Epithelial cell of proximal tubule (primary cell): ENCODE measurements around the gene TBCE. TPM values are rescaled to one million over a fixed set of nuclear protein-coding genes. Genes with fewer than 3 reads are reported as not detected.
A peak's percentile ranks its signal among the peaks of the same experiment; 100 is the strongest.
"Not testable (repeated sequence)": the region's sequence is repeated elsewhere in the genome, so short reads cannot be mapped to it uniquely, and the experiment has no call there.

ENCODE experiments used
- DNase-seq: peaks from one replicate; pipeline ENCODE4 v3.0.0-alpha.2; 2011; ENCODE audit warnings: low read depth
- H3K4me3 ChIP-seq: 2 replicates; pipeline ENCODE4 v1.5.1; 2011; ENCODE audit warnings: low read depth, mild to moderate bottlenecking, low read length
- total RNA-seq: library from RNA; depleted of rRNA; stranded (reverse); fragments of >200 nt; gene quantifications from 2 replicates; pipeline ENCODE4 v1.2.3, GENCODE V29; 2015
- TF ChIP-seq, protein P1 (sequence below): conservative IDR thresholded peaks from 2 replicates; pipeline ENCODE4 v1.5.1; 2012; ENCODE audit warnings: low read depth, mild to moderate bottlenecking, low read length

TBCE gene
- total RNA-seq, 1 donor from 2014 or later, result 20.9 TPM

DNA sequence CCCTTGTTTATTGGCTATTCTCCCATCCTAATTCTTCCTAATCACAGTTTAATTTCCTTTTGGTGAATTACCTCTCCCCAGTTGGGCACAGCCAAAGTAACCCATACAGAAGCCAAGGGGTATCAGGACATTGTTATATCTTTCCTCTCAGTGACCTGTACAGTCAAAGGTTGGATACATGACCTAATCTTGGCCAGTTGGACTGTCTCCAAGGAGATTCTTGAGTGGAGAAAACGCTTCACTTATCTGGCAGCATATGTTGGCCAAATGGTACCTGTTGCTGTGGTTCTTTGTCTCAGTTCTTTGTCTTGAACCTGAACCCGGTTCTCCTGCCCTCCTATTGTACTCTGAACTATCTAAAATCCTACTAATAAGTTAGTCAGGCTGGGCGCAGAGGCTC is 15.3 kb upstream of the TBCE start:
- DNase-seq, result no peak
- H3K4me3 ChIP-seq, result no peak overlapping the region
- TF ChIP-seq, protein P1, sequence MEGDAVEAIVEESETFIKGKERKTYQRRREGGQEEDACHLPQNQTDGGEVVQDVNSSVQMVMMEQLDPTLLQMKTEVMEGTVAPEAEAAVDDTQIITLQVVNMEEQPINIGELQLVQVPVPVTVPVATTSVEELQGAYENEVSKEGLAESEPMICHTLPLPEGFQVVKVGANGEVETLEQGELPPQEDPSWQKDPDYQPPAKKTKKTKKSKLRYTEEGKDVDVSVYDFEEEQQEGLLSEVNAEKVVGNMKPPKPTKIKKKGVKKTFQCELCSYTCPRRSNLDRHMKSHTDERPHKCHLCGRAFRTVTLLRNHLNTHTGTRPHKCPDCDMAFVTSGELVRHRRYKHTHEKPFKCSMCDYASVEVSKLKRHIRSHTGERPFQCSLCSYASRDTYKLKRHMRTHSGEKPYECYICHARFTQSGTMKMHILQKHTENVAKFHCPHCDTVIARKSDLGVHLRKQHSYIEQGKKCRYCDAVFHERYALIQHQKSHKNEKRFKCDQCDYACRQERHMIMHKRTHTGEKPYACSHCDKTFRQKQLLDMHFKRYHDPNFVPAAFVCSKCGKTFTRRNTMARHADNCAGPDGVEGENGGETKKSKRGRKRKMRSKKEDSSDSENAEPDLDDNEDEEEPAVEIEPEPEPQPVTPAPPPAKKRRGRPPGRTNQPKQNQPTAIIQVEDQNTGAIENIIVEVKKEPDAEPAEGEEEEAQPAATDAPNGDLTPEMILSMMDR, result no peak

DNA sequence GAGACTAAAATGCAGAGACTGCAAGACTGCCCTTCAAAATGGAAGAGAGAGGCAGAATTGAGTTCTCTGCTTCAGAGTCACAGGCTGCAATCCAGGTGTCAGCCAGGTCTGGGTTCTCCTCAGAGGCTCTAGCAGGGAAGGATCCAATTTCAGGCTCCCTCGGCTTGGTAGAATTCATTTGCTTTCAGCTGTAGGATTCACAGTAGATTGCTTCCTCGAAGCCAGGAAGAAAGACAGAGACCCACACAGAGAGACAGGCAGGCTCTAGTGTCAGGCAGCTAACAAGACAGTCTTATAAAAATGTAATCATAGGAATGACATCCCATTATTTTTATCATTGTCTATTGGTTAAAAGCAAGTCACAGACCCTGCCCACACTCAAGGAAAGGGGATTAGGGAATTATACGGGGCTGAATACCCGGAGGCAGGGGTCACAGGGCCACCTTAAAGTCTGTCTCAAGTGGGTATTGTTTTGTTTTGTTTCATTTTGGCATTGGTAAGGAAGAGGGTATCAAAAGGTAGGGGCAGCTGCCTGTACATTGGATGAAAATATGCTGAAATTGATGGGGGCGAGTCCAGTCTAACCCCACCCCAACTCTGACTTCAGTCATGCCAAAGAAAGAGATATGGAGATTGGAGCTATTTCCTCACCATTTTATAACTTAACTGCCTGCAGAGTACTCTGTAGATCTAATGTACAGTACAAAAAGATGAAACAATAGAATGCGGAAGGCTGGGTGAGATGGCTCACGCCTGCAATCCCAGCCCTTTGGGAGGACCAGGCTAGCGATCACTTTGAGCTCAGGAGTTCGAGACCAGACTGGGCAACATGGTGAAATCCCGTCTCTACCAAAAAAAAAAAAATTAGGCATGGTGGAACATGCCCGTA is 9.5 kb upstream of the TBCE start:
- no peak overlapping the region for H3K4me3 ChIP-seq
- TF ChIP-seq, protein P1, result no peak
- DNase-seq, result no peak

DNA sequence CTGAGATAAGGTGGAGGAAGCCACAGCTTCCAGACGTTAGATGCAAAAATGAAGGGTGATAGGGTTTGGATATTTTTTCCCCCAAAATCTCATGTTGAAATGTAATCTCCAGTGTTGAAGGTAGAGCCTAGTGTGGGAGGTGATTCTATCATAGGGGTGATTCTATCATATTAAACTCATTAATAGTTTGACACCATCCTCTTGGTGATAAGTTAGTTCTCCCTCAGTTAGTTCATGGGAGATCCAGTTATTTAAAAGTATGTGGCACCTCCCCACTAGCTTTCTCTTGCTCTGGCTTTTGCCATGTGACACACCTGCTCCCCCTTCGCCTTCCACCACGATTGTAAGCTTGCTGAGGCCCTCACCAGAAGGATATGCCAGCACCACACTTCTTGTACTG is 8.3 kb upstream of the TBCE start:
- DNase-seq, result no peak
- TF ChIP-seq, protein P1, result no peak
- no peak overlapping the region for H3K4me3 ChIP-seq

DNA sequence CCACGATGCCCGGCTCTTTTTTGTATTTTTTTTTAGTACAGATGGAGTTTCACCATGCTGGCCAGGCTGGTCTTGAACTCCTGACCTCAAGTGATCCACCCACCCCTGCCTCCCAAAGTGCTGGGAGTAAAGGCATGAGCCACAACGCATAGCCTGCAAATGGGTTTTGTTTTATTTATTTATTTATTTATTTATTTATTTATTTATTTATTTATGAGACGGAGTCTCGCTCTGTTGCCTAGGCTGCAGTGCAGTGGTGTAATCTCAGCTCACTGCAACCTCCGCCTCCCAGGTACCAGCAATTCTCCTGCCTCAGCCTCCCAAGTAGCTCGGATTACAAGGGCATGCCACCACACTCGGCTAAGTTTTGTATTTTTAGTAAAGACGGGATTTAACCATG is 3.0 kb upstream of the TBCE start:
- not testable (repeated sequence) for H3K4me3 ChIP-seq, DNase-seq

DNA sequence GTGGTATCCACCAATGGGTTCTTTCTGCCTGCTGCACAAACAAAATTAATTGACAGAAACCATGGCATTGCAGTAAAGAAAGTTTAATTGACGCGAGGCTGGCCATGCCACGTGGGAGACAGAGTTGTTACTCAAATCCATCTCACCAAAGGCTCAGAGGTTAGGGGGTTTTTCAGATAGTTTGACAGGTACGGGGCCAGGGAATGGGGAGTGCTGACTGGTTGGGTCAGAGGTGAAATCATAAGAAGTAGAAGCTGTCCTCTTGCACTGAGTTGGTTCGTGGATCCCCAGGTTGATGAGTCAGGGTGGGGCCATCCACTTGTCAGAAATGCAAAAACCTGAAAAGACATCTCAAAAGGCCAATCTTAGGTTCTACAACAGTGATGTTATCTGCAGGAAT is 941 bp upstream of the TBCE start:
- H3K4me3 ChIP-seq, result no peak overlapping the region
- DNase-seq, result no peak
- TF ChIP-seq, protein P1, result no peak

DNA sequence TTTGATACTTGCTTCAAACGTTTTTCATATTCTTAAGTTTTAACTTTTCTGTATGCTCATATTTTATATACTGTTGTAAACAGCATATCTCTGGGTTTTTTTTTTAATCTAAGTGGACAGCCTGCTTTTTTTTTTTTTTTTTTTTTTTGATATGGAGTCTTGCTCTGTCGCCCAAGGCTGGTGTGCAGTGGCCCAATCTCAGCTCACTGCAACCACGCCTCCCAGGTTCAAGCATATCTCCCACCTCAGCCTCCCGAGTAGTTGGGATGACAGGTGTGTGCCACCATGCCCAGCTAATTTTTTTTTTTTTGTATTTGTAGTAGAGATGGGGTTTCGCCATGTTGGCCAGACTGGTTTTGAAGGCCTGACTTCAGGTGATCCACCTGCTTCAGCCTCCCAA is 1.2 kb downstream of the TBCE start:
- H3K4me3 ChIP-seq, result peak overlapping the region; percentile 85
- DNase-seq, result no peak
- TF ChIP-seq, protein P1, result no peak

DNA sequence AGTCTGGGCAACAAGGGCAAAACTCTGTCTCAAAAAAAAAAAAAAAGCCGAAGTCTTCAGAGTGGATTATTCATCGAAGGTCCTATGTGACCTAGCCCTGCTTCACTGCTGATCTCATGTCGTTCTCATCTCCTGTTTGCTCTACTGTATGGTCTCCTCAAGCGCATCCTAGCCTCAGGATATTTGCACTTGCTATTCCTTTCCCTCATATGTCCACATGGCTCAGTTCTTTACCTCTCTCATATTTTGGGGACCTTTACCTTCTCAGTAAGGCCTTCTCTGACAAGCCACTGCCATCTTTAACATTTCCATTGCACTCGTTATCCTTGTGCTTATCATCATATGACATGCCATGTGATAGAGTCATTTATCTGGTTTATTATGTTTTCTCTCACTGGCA is 2.6 kb downstream of the TBCE start:
- no peak for DNase-seq
- TF ChIP-seq, protein P1, result no peak
- H3K4me3 ChIP-seq, result no peak overlapping the region
